HFF-Myc (cell line): ENCODE measurements around the gene SERPINA1.

Experiments used
- DNase-seq: peaks from one replicate; pipeline ENCODE4 v3.0.0-alpha.2; 2011; ENCODE audit warnings: low read depth; ENCODE audit errors: extremely low read depth
- H3K4me3 ChIP-seq: replicated peaks from 2 replicates; pipeline ENCODE4 v1.5.1; 2011; ENCODE audit warnings: low read depth, mild to moderate bottlenecking, control low read depth, low read length
- CTCF ChIP-seq: IDR thresholded peaks from 2 replicates; pipeline ENCODE4 v1.5.1; 2012; ENCODE audit warnings: mild to moderate bottlenecking, low read depth, low read length, control low read depth; ENCODE audit errors: missing control alignments

SERPINA1 gene

GRCh38 chr14:94379291-94380224 lies 8.8 kb downstream of the SERPINA1 start:
- DNase-seq = no peak
- H3K4me3 ChIP-seq = no peak overlapping the region
- no peak for TF ChIP-seq CTCF

- no peak for TF ChIP-seq CTCF
- H3K4me3 ChIP-seq = no peak overlapping the region
- no peak for DNase-seq
Measured at GRCh38 chr14:94378527-94379290, 9.7 kb downstream of the SERPINA1 start.

GRCh38 chr14:94377866-94378470 lies 10.4 kb downstream of the SERPINA1 start:
- no peak for TF ChIP-seq CTCF
- DNase-seq = no peak
- H3K4me3 ChIP-seq = no peak overlapping the region

- H3K4me3 ChIP-seq = no peak overlapping the region
- no peak for TF ChIP-seq CTCF
- DNase-seq = no peak
Measured at GRCh38 chr14:94376976-94377865, 11.2 kb downstream of the SERPINA1 start.

GRCh38 chr14:94376108-94376975 lies 12.1 kb downstream of the SERPINA1 start:
- H3K4me3 ChIP-seq = no peak overlapping the region
- no peak for TF ChIP-seq CTCF
- no peak for DNase-seq
